Ascending aorta (tissue), 2 donors: ENCODE data around the gene IFI6. TPM values are rescaled to one million over a fixed set of nuclear protein-coding genes. Genes with fewer than 3 reads are reported as not detected.

Source experiments
- DNase-seq, 2 donors: peaks; one replicate each; pipeline ENCODE4 v3.0.0-alpha.2; 2019; ENCODE audit warnings: low spot score in 2 of 2
- H3K27ac ChIP-seq, 2 donors: fragments of 200-600 bp; sonication (generic); one replicate each; pipeline ENCODE4 v1.5.1; 2016 to 2017; ENCODE audit warnings: mild to moderate bottlenecking in 1 of 2
- H3K27me3 ChIP-seq: fragments of 200-600 bp; sonication (generic); one replicate; pipeline ENCODE4 v1.5.1; 2017
- H3K36me3 ChIP-seq, 2 donors: fragments of 200-600 bp; sonication (generic); one replicate each; pipeline ENCODE4 v1.5.1; 2016
- H3K4me1 ChIP-seq, 2 donors: fragments of 200-600 bp; sonication (generic); one replicate each; pipeline ENCODE4 v1.5.1; 2016 to 2017; ENCODE audit warnings: mild to moderate bottlenecking in 1 of 2
- H3K4me3 ChIP-seq, 2 donors: fragments of 200-600 bp; sonication (generic); one replicate each; pipeline ENCODE4 v1.5.1; 2016 to 2017; ENCODE audit warnings: mild to moderate bottlenecking in 1 of 2
- H3K9me3 ChIP-seq, 2 donors: fragments of 200-600 bp; sonication (generic); one replicate each; pipeline ENCODE4 v1.5.1; 2016
- intact Hi-C: fragments of 100-400 bp; cut with DNase I; formaldehyde crosslinking; loops from one replicate; pipeline ENCODE4 v1.15.1; 2023
- total RNA-seq: library from RNA; depleted of rRNA; stranded (reverse); fragments of >200 nt; gene quantifications from one replicate; pipeline ENCODE4 v1.1.0, GENCODE V29; 2016
- TF ChIP-seq, protein P1 (sequence below), 3 experiments: fragments of 200-600 bp in 2 of 3; fragments of 450-650 bp in 1 of 3; sonication (generic) in 2 of 3; IDR thresholded peaks; one replicate each; pipeline ENCODE4 v1.5.1; 2016 to 2019; ENCODE audit warnings: antibody characterized with exemption in 3 of 3, mild to moderate bottlenecking in 1 of 3, moderate library complexity in 1 of 3

IFI6 gene
- total RNA-seq, 1 donor from 2014 or later, result 238 TPM

DNA sequence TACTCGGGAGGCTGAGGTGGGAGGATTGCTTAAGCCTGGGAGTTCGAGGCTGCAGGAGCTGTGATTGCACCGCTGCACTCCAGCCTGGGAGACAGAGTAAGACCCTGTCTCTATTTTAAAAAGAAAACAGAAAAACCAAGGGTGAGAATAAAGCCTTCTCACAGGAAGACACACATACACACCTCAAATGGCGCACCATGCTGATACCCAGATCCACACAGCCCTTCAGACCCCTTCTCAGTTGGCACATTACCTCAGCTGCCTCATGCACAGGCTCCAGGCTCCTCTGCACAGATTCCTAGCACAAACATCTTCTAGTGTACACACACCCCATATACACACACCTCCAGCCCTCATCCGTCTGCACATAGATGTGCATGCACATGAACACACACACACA, 44.9 kb downstream of the IFI6 start:
- Histone ChIP-seq H3K36me3 (no peaks in the 10 kb centered on the region), H3K27ac (no peak overlapping the region), H3K9me3 (no peaks in the 10 kb centered on the region), H3K4me1 (no peaks in the 10 kb centered on the region), H3K27me3 (no peaks in the 10 kb centered on the region), H3K4me3 (no peak overlapping the region)
- intact Hi-C loops, result no loop called here
- TF ChIP-seq, protein P1, sequence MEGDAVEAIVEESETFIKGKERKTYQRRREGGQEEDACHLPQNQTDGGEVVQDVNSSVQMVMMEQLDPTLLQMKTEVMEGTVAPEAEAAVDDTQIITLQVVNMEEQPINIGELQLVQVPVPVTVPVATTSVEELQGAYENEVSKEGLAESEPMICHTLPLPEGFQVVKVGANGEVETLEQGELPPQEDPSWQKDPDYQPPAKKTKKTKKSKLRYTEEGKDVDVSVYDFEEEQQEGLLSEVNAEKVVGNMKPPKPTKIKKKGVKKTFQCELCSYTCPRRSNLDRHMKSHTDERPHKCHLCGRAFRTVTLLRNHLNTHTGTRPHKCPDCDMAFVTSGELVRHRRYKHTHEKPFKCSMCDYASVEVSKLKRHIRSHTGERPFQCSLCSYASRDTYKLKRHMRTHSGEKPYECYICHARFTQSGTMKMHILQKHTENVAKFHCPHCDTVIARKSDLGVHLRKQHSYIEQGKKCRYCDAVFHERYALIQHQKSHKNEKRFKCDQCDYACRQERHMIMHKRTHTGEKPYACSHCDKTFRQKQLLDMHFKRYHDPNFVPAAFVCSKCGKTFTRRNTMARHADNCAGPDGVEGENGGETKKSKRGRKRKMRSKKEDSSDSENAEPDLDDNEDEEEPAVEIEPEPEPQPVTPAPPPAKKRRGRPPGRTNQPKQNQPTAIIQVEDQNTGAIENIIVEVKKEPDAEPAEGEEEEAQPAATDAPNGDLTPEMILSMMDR (IDR thresholded peaks at IDR 0.05), result no peak
- DNase-seq, result no peak

DNA sequence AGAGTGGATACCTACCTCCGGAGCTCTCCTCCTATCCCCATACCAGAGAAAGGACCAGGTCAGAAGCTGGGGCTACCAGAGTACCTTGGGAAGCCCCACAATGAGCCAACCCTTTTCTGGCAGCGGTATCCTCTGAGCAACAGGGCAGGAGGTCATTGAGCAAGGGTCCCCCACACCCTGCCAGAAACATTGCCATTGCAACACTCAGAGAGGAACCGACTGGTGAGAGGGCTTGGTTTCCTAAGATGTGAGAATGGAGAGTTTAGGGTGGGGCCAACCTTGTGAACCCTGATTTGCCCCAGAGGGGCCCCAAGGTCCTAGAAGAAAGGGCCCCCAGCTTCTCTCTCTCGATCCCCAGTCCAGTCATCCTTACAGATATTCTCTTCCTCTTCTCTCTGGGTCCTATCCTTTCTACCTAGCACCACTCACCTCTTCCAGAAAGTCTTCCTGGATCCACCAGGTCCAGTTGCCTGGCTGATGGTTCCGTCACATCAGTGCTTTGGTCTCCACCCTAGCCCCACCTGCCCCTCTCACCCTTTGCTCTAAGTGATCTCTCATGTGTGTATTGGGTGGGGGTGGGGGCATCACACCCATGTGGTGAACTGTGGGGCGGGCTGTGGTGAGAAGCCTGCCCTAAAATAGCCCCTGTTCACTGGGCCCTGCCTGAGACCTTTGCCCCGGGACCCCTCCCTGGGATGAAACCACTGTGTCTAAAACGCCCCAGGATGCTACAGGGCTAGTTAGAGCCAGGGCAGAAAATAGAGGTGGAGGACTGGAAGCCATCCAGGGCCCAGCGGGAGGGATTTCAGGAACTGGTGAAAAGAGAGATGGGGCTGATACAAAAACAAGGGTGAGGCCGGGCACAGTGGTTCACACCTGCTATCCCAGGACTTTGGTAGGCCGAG, 45.7 kb downstream of the IFI6 start:
- Histone ChIP-seq H3K4me1 (no peaks in the 10 kb centered on the region), H3K9me3 (no peaks in the 10 kb centered on the region), H3K4me3 (no peak overlapping the region), H3K27me3 (no peaks in the 10 kb centered on the region), H3K27ac (peak overlapping the region in 1 of 2 donors; percentile 11), H3K36me3 (no peaks in the 10 kb centered on the region)
- TF ChIP-seq, protein P1 (IDR thresholded peaks at IDR 0.05), result no peak
- intact Hi-C loops, result no loop called here
- no peak for DNase-seq

DNA sequence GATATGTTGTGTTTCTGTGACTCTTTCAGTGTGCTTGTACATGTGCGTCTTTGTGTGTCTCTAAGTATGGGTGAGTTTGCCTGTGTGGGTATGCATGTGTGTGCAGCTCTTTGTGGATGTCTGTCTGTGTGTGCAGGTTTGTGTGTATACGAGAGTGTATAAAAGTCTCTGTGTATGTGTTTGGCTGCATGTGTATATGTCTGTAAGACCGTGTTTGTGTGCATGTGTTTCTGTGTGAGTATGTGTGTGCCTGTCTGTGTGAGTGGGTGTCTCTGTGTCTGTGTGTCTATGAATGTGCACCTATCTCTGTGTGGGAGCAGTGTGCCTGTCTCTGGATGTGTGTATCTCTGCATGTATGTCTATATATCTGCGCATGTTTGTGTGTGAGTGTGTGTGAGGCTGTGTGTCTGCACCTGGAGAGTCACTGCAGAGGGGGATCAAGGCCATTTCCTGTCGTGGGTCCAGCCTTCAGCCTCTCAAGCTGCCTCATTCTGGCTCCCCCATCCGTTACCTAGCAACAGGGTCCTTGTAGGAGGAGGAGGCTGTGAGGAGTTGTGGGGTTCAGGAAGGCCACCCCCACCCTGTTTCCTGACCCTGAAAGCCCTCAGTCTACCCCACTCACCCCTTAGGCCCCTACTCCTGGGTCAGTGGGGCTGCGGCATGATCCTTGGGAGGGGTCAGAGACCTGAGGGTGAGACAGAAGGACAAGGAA, 47.4 kb downstream of the IFI6 start:
- Histone ChIP-seq H3K36me3 (no peaks in the 10 kb centered on the region), H3K27me3 (no peaks in the 10 kb centered on the region), H3K4me3 (no peak overlapping the region), H3K27ac (no peak overlapping the region), H3K4me1 (no peaks in the 10 kb centered on the region), H3K9me3 (no peaks in the 10 kb centered on the region)
- intact Hi-C loops, result no loop called here
- TF ChIP-seq, protein P1 (IDR thresholded peaks at IDR 0.05), result no peak
- DNase-seq, result no peak

DNA sequence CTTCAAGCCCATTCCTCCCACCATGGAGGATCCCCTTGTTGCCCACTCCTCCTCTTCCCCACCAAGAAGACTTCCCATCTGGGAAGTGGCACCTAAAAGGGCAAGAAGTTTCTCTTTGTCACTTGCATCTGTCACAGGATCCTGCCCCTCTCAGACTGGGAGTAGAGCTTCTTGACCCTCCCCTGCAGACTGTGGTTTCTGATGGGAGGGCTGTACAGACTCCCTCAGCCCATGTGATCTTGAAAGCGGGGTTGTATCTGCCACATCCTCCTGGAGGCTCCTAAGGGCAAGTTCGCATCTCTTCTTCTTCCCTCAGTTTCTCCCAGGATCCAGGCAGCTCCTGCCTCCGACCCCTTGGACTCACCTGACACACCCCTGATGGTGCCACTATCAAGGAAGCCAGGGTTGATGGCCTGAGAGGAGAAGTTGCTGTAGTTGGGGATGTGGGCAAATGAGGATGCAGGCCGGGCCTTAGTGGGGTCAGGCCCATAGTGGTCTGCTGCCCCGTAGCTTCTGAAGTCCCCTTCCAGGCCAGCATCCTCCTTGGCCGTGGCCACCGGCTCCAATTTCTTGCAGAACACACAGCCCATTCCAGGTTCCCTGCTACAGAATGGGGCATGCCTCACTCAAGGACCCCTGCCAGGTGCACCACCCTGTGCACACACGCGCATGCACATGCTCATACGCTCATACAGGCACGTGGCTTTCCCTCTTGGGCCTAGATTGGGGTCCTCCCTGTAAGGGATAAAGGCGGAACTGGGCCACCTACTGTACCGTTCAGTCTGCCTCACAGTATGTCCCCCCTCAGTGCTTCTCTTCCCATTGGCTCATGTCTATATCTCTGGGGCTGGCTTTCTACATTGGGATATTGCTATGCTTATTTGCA, 48.4 kb downstream of the IFI6 start:
- Histone ChIP-seq H3K36me3 (no peaks in the 10 kb centered on the region), H3K9me3 (no peaks in the 10 kb centered on the region), H3K27me3 (no peaks in the 10 kb centered on the region), H3K4me3 (no peak overlapping the region), H3K4me1 (no peaks in the 10 kb centered on the region), H3K27ac (no peak overlapping the region)
- intact Hi-C loops, result no loop called here
- DNase-seq, result no peak
- TF ChIP-seq, protein P1 (IDR thresholded peaks at IDR 0.05), result no peak

DNA sequence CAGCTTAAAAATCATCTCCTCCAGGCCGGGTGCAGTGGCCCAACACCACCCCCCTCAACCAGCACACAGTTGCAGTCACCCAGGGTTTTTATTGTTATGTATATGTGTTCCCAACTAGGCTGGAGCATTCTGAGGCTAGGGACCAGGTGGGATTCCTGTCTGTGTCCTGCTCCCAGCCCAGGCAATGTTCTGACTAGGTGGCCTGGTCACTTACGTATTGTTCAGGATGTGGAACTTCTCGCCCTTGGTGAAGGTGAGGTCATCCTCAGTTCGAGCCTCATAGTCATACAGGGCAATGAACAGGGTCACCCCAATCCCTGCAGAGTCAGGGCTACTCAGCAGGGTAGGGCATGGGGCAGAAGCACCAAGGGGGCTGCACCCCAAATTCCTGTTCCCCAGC, 49.2 kb downstream of the IFI6 start:
- Histone ChIP-seq H3K27ac (no peak overlapping the region), H3K4me1 (no peaks in the 10 kb centered on the region), H3K27me3 (no peaks in the 10 kb centered on the region), H3K36me3 (no peaks in the 10 kb centered on the region), H3K9me3 (no peaks in the 10 kb centered on the region), H3K4me3 (no peak overlapping the region)
- TF ChIP-seq, protein P1 (IDR thresholded peaks at IDR 0.05), result no peak
- intact Hi-C loops, result no loop called here
- DNase-seq, result no peak
